Measurements from ENCODE around the gene KLF13.
A peak's percentile ranks its signal among the peaks of the same experiment; 100 is the strongest.

The KLF13 gene

GRCh38 chr15:31384568-31384967 is 57.9 kb downstream of the KLF13 start:
- in situ Hi-C loops (cut with HindIII; ENCODE audit: low pct_ligation_motif_present, low pct_unique_long_range_greater_than_20kb, low sequenced_read_pairs) = no loop called here
- DNase-seq = no peak

GRCh38 chr15:31385736-31386135 is 59.1 kb downstream of the KLF13 start:
- in situ Hi-C loops (cut with HindIII; ENCODE audit: low pct_ligation_motif_present, low pct_unique_long_range_greater_than_20kb, low sequenced_read_pairs) = no loop called here
- no peak for DNase-seq

- no peak for DNase-seq
- in situ Hi-C loops (cut with HindIII; ENCODE audit: low pct_ligation_motif_present, low pct_unique_long_range_greater_than_20kb, low sequenced_read_pairs) = no loop called here
These were observed 60.5 kb downstream of the KLF13 start for GRCh38 chr15:31387092-31387478.

GRCh38 chr15:31387479-31388118 is 61.0 kb downstream of the KLF13 start:
- DNase-seq = no peak
- in situ Hi-C loops (cut with HindIII; ENCODE audit: low pct_ligation_motif_present, low pct_unique_long_range_greater_than_20kb, low sequenced_read_pairs) = no loop called here

GRCh38 chr15:31389576-31389975 is 62.9 kb downstream of the KLF13 start:
- in situ Hi-C loops (cut with HindIII; ENCODE audit: low pct_ligation_motif_present, low pct_unique_long_range_greater_than_20kb, low sequenced_read_pairs) = no loop called here
- DNase-seq = no peak

GRCh38 chr15:31390029-31390428 is 63.4 kb downstream of the KLF13 start:
- in situ Hi-C loops (cut with HindIII; ENCODE audit: low pct_ligation_motif_present, low pct_unique_long_range_greater_than_20kb, low sequenced_read_pairs) = no loop called here
- DNase-seq = no peak

GRCh38 chr15:31390777-31391486 is 64.3 kb downstream of the KLF13 start:
- in situ Hi-C loops (cut with HindIII; ENCODE audit: low pct_ligation_motif_present, low pct_unique_long_range_greater_than_20kb, low sequenced_read_pairs) = no loop called here
- no peak for DNase-seq

GRCh38 chr15:31391687-31392671 is 65.3 kb downstream of the KLF13 start:
- in situ Hi-C loops (cut with HindIII; ENCODE audit: low pct_ligation_motif_present, low pct_unique_long_range_greater_than_20kb, low sequenced_read_pairs) = no loop called here
- peak; percentile 70 for DNase-seq

- in situ Hi-C loops (cut with HindIII; ENCODE audit: low pct_ligation_motif_present, low pct_unique_long_range_greater_than_20kb, low sequenced_read_pairs) = no loop called here
- DNase-seq = no peak
These were observed 66.2 kb downstream of the KLF13 start for GRCh38 chr15:31392761-31393401.

- no peak for DNase-seq
- in situ Hi-C loops (cut with HindIII; ENCODE audit: low pct_ligation_motif_present, low pct_unique_long_range_greater_than_20kb, low sequenced_read_pairs) = no loop called here
These were observed 66.9 kb downstream of the KLF13 start for GRCh38 chr15:31393444-31394091.

GRCh38 chr15:31396881-31397560 is 70.4 kb downstream of the KLF13 start:
- peak; percentile 45 for DNase-seq
- in situ Hi-C loops (cut with HindIII; ENCODE audit: low pct_ligation_motif_present, low pct_unique_long_range_greater_than_20kb, low sequenced_read_pairs) = no loop called here

GRCh38 chr15:31397851-31398661 is 71.4 kb downstream of the KLF13 start:
- in situ Hi-C loops (cut with HindIII; ENCODE audit: low pct_ligation_motif_present, low pct_unique_long_range_greater_than_20kb, low sequenced_read_pairs) = no loop called here
- DNase-seq = no peak

GRCh38 chr15:31398677-31399301 is 72.2 kb downstream of the KLF13 start:
- in situ Hi-C loops (cut with HindIII; ENCODE audit: low pct_ligation_motif_present, low pct_unique_long_range_greater_than_20kb, low sequenced_read_pairs) = no loop called here
- no peak for DNase-seq

GRCh38 chr15:31399544-31400171 is 73.0 kb downstream of the KLF13 start:
- in situ Hi-C loops (cut with HindIII; ENCODE audit: low pct_ligation_motif_present, low pct_unique_long_range_greater_than_20kb, low sequenced_read_pairs) = no loop called here
- DNase-seq = no peak

- DNase-seq = no peak
- in situ Hi-C loops (cut with HindIII; ENCODE audit: low pct_ligation_motif_present, low pct_unique_long_range_greater_than_20kb, low sequenced_read_pairs) = no loop called here
These were observed 73.7 kb downstream of the KLF13 start for GRCh38 chr15:31400222-31400927.

GRCh38 chr15:31401282-31401681 is 74.6 kb downstream of the KLF13 start:
- no peak for DNase-seq
- in situ Hi-C loops (cut with HindIII; ENCODE audit: low pct_ligation_motif_present, low pct_unique_long_range_greater_than_20kb, low sequenced_read_pairs) = no loop called here
